DOHH2 (cell line): ENCODE results near the gene UBASH3B.

Experiments used
- EZH2phosphoT487 ChIP-seq: fragments of 200-600 bp; sonication (generic); IDR thresholded peaks from 2 replicates; pipeline ENCODE4 v1.6.1; 2017; ENCODE audit warnings: borderline replicate concordance, mild to moderate bottlenecking, antibody characterized with exemption, low read length, moderate library complexity, mixed read lengths
- TF ChIP-seq, protein P1 (sequence below): fragments of 200-600 bp; sonication (generic); IDR thresholded peaks from one replicate; pipeline ENCODE4 v1.5.1; 2014; ENCODE audit warnings: antibody characterized with exemption, mild to moderate bottlenecking, low read depth, low read length; ENCODE audit not compliant: poor library complexity, severe bottlenecking

DNA sequence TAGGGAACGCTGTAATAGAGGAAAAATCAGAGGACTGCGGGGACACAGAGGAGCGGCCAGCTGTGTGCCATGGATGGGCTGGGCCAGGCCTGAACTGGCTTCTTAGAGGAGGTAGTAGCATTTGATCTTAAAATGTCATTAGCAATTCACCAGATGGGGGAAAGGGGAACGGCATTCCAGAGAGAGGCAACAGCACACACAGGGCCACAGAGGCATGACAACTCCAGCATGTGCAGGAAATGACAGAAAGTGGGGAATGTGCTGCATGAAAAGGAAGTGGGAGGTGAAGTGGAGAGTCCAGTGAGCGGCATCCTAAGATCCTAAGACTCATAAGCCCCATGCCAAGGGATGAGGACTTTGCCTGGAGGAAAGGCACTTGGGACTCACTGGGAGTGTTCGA lies 69.0 kb downstream of the UBASH3B start:
- TF ChIP-seq, protein P1, sequence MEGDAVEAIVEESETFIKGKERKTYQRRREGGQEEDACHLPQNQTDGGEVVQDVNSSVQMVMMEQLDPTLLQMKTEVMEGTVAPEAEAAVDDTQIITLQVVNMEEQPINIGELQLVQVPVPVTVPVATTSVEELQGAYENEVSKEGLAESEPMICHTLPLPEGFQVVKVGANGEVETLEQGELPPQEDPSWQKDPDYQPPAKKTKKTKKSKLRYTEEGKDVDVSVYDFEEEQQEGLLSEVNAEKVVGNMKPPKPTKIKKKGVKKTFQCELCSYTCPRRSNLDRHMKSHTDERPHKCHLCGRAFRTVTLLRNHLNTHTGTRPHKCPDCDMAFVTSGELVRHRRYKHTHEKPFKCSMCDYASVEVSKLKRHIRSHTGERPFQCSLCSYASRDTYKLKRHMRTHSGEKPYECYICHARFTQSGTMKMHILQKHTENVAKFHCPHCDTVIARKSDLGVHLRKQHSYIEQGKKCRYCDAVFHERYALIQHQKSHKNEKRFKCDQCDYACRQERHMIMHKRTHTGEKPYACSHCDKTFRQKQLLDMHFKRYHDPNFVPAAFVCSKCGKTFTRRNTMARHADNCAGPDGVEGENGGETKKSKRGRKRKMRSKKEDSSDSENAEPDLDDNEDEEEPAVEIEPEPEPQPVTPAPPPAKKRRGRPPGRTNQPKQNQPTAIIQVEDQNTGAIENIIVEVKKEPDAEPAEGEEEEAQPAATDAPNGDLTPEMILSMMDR = no peak
- no peak for TF ChIP-seq EZH2phosphoT487
